ENCODE measurements around the gene DMAC1.

Gene DMAC1, protein sequence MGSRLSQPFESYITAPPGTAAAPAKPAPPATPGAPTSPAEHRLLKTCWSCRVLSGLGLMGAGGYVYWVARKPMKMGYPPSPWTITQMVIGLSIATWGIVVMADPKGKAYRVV

DNA sequence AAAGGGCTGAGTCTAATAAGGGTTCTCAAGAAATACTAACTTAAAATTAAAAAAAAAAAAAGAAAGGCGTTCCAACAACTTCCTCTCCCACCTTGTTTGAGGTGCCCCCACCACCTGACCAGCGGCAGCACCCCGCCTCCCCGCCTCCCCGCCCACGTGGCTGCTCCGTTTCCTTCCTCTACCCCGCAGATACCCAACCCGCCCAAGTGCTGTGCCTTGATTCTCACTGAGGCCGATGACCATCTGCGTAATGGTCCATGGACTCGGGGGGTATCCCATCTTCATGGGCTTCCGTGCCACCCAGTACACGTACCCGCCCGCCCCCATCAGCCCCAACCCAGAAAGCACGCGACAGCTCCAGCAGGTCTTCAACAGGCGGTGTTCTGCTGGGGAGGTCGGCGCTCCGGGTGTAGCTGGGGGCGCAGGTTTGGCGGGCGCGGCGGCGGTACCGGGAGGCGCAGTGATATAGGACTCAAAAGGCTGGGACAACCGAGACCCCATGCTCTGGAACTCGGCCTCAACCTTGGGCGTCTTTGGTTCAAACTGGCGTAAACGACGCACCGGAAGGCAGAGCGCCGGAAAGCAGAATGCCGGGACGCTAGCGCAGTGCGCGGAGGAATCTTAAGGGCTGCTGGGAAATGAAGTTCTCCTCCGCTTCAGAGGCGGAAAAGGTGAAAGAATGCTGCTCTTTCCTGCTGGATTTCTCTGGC lies at the start of gene DMAC1:
TSS of gene DMAC1 (minus strand) at position 545 of the 710 bp plus-strand sequence. CDS start at position 501, 44 bp downstream.
- peak within 1 kb of the TSS; percentile 75 for H3K4me3 ChIP-seq (ENCODE audit: low read depth, low read length)
- peak; percentile 96 for DNase-seq (ENCODE audit: low read depth)
- TF ChIP-seq MYC (IDR thresholded peaks at IDR 0.05; ENCODE audit: low read depth, low read length) = peak; percentile 95
- TF ChIP-seq, protein P1, sequence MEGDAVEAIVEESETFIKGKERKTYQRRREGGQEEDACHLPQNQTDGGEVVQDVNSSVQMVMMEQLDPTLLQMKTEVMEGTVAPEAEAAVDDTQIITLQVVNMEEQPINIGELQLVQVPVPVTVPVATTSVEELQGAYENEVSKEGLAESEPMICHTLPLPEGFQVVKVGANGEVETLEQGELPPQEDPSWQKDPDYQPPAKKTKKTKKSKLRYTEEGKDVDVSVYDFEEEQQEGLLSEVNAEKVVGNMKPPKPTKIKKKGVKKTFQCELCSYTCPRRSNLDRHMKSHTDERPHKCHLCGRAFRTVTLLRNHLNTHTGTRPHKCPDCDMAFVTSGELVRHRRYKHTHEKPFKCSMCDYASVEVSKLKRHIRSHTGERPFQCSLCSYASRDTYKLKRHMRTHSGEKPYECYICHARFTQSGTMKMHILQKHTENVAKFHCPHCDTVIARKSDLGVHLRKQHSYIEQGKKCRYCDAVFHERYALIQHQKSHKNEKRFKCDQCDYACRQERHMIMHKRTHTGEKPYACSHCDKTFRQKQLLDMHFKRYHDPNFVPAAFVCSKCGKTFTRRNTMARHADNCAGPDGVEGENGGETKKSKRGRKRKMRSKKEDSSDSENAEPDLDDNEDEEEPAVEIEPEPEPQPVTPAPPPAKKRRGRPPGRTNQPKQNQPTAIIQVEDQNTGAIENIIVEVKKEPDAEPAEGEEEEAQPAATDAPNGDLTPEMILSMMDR (IDR thresholded peaks at IDR 0.05; ENCODE audit: low read depth, low read length) = no peak
- peak; percentile 95 for TF ChIP-seq POLR2A (IDR thresholded peaks at IDR 0.05; ENCODE audit: extremely low read depth, insufficient read length)
- TF ChIP-seq, protein P2, sequence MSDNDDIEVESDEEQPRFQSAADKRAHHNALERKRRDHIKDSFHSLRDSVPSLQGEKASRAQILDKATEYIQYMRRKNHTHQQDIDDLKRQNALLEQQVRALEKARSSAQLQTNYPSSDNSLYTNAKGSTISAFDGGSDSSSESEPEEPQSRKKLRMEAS (IDR thresholded peaks at IDR 0.05; ENCODE audit: low read depth, low read length) = peak; percentile 97

DNA sequence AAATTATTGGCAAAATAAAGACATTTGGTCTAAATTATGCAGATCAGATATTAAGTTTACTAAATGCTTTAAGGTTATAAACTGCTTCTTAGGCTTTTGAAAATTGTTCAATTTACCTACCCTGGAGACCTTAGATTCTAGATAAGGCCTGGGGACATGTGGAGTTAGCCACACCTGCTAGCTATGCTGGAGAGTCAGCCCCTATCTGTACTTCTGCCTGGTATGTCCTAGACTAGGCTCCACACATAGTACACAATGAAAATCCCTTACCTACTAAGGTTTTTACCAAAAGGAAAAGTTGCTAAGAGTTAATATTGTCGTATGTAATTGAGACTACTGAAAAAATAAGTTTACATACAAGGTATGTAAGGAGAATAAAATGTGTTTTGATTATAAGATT lies 49.8 kb upstream of the DMAC1 start:
- no peak for DNase-seq (ENCODE audit: low read depth)
- TF ChIP-seq MYC (IDR thresholded peaks at IDR 0.05; ENCODE audit: low read depth, low read length) (no peak), POLR2A (IDR thresholded peaks at IDR 0.05; ENCODE audit: extremely low read depth, insufficient read length) (no peak)
- TF ChIP-seq, protein P1 (IDR thresholded peaks at IDR 0.05; ENCODE audit: low read depth, low read length) = no peak
- TF ChIP-seq, protein P2 (IDR thresholded peaks at IDR 0.05; ENCODE audit: low read depth, low read length) = no peak
- H3K4me3 ChIP-seq (ENCODE audit: low read depth, low read length) = no peak overlapping the region

DNA sequence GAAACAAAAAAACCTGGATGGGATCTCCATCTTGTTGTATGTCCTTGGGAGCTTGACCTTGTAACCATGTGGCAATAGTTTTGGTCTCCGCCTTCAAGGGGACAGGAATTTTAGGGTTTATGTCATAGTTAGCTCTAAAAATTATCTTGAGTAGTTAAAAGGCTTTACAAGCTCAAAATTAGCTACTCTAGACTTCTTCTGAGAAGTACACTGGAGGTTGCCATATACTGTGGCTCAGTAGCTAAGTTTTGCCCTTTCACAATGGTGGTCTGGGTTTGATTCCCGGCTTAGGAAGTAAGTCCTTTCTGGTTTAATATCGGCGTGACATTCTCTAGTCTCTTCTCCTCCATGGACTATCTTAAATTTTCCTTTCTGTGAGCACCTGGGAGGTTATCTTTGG lies 48.9 kb upstream of the DMAC1 start:
- no peak for DNase-seq (ENCODE audit: low read depth)
- TF ChIP-seq, protein P2 (IDR thresholded peaks at IDR 0.05; ENCODE audit: low read depth, low read length) = no peak
- TF ChIP-seq, protein P1 (IDR thresholded peaks at IDR 0.05; ENCODE audit: low read depth, low read length) = no peak
- TF ChIP-seq POLR2A (IDR thresholded peaks at IDR 0.05; ENCODE audit: extremely low read depth, insufficient read length) (no peak), MYC (IDR thresholded peaks at IDR 0.05; ENCODE audit: low read depth, low read length) (no peak)
- H3K4me3 ChIP-seq (ENCODE audit: low read depth, low read length) = no peak overlapping the region

DNA sequence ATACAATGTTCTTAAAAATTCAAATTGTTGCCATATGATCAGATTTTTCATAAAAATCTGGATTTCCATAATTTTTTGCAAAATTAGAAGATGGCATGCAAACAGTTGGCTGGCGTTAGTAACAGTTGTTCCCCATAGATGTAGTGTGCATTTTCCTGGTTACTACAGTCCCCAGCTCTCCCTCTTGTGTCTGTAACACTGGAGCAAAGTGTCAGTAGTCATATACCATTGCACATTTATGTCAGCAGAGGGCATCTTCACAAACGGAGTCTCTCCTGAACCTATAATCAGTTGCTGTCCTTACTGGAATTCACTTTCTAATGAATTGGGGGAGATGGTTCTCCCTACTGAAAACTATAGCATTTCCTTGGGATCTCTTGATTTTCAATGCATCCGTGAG lies 44.7 kb upstream of the DMAC1 start:
- TF ChIP-seq, protein P1 (IDR thresholded peaks at IDR 0.05; ENCODE audit: low read depth, low read length) = peak; percentile 69
- no peak for TF ChIP-seq MYC (IDR thresholded peaks at IDR 0.05; ENCODE audit: low read depth, low read length)
- no peak overlapping the region for H3K4me3 ChIP-seq (ENCODE audit: low read depth, low read length)
- peak; percentile 70 for DNase-seq (ENCODE audit: low read depth)

DNA sequence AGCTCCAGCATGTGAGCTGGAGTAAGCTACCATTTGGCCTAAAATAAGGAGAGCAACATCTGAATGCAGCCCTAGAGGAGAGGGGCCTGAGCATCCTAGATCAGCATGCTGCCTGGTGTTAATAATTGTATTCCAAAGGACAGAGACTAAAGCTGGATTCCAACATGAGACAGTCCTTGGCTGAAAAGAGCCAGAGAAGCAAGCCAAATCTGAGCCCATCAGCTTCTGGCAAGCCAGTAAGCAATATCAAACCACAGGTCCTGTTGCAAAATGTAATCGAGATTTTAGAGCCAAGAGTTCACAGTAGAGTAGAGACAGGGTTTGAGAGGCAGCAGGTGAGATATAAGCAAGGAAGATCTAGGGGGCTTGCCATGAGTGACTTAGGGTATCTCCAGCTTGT lies 42.3 kb upstream of the DMAC1 start:
- DNase-seq (ENCODE audit: low read depth) = no peak
- no peak overlapping the region for H3K4me3 ChIP-seq (ENCODE audit: low read depth, low read length)

More for the DNA sequence above, 42.3 kb upstream of the DMAC1 start:
- TF ChIP-seq, protein P2 (IDR thresholded peaks at IDR 0.05; ENCODE audit: low read depth, low read length) = no peak
- TF ChIP-seq MYC (IDR thresholded peaks at IDR 0.05; ENCODE audit: low read depth, low read length) = no peak
- no peak for TF ChIP-seq POLR2A (IDR thresholded peaks at IDR 0.05; ENCODE audit: extremely low read depth, insufficient read length)
- TF ChIP-seq, protein P1 (IDR thresholded peaks at IDR 0.05; ENCODE audit: low read depth, low read length) = no peak

All from NB4 (cell line).